Upper lobe of left lung (tissue), 6 donors: ENCODE measurements around the gene ROR2. TPM values are rescaled to one million over a fixed set of nuclear protein-coding genes. Genes with fewer than 3 reads are reported as not detected.

ENCODE experiments used
- ATAC-seq, 2 donors: fragments of 200-7000 bp; cut with Tn5 transposase; one replicate each; pipeline ENCODE4 v1.9.1; 2022; ENCODE audit warnings: mild to moderate bottlenecking in 2 of 2, moderate library complexity in 2 of 2; ENCODE audit not compliant: low FRiP score in 2 of 2
- DNase-seq, 2 donors: peaks; one replicate each; pipeline ENCODE4 v3.0.0-alpha.2; 2019 to 2020
- H3K27ac ChIP-seq, 4 donors: fragments of 200-600 bp; sonication (generic); one replicate each; pipeline ENCODE4 v1.5.1; 2016 to 2019
- H3K27me3 ChIP-seq, 4 donors: fragments of 200-600 bp; sonication (generic); one replicate each; pipeline ENCODE4 v1.5.1; 2017 to 2019
- H3K36me3 ChIP-seq, 4 donors: fragments of 200-600 bp; sonication (generic); one replicate each; pipeline ENCODE4 v1.5.1; 2016 to 2019
- H3K4me1 ChIP-seq, 4 donors: fragments of 200-600 bp; sonication (generic); one replicate each; pipeline ENCODE4 v1.5.1; 2018 to 2019
- H3K4me3 ChIP-seq, 4 donors: fragments of 200-600 bp; sonication (generic); one replicate each; pipeline ENCODE4 v1.5.1; 2017 to 2019; ENCODE audit warnings: mild to moderate bottlenecking in 2 of 4, moderate library complexity in 1 of 4
- H3K9me3 ChIP-seq, 4 donors: fragments of 200-600 bp; sonication (generic); one replicate each; pipeline ENCODE4 v1.5.1; 2018 to 2019
- CTCF ChIP-seq, 6 experiments: fragments of 450-650 bp in 4 of 6; fragments of 200-600 bp in 2 of 6; sonication (generic) in 2 of 6; IDR thresholded peaks; one replicate each; pipeline ENCODE4 v1.5.1; 2016 to 2019; ENCODE audit warnings: antibody characterized with exemption in 6 of 6
- EP300 ChIP-seq, 4 donors: sonication (generic); formaldehyde crosslinking; IDR thresholded peaks; one replicate each; pipeline ENCODE4 v1.5.1; 2017; ENCODE audit warnings: antibody characterized with exemption in 4 of 4, control low read depth in 2 of 4
- POLR2A ChIP-seq, 4 donors: fragments of 450-650 bp; IDR thresholded peaks; one replicate each; pipeline ENCODE4 v1.5.1; 2016 to 2017; ENCODE audit warnings: antibody characterized with exemption in 4 of 4, mild to moderate bottlenecking in 2 of 4
- POLR2AphosphoS5 ChIP-seq, 2 donors: sonication (generic); formaldehyde crosslinking; IDR thresholded peaks; one replicate each; pipeline ENCODE4 v1.5.1; 2017; ENCODE audit warnings: antibody characterized with exemption in 2 of 2
- whole genome bisulfite sequencing, 2 donors: methylation state at CpG; one replicate each; pipeline ENCODE4 v1.1.5; 2017 to 2018; 5-methylcytosine and 5-hydroxymethylcytosine counted together
- total RNA-seq, 6 donors: library from RNA; depleted of rRNA in 4 of 6; stranded (reverse); fragments of >200 nt in 4 of 6; gene quantifications; one replicate each; pipeline versions ENCODE4 v1.1.0 to v1.2.1, GENCODE V29; 2016 to 2021
- donor health status: DM: no; HTN: no; CAD: no; lungs with moderate emphysema.
- donor health status: DM: no; HTN: yes; CAD: no; lungs with severe emphysema.

Gene ROR2
- total RNA-seq, 6 donors from 2014 or later: 2.7 to 8.1 (median 3.4) TPM

DNA sequence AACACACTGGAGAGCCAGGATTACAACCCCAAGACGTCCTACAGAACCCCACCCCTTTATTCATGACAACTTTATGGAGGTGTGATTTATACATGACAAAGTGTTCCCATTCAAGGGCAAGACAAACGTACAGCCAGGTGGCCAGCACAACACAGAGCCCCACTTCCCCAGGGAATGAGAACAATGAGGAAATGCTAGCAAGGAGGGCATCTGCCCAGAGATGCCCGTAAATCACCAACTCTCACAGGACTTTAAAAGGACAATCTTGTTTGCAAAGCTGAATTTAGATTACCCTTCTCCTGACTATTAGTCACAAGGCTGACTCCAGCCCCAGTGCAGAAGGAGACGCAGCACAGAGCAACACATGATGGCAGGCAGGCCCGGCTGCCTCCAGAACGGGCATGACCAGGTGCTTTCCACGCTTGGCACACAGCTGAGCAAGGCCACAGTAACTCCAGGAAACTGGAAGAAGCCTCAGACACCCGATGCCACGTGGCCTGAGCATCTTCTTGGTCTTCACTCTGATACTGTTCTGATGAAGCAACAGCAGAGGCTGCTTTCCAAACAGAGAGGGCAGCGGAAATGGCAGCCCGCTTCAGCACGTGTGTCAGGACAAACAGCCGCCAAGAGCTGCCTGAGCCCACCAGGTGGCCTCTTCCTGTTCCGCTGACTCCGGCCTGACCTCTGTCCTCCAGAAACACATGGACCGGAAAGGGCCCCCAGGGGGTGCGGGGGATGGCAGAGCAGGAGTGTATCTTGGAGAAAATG is 51.4 kb downstream of the ROR2 start:
- H3K27me3 ChIP-seq: no peaks in the 10 kb centered on the region
- TF ChIP-seq POLR2A (IDR thresholded peaks at IDR 0.05) (no peak), CTCF (IDR thresholded peaks at IDR 0.05) (no peak), EP300 (IDR thresholded peaks at IDR 0.05) (no peak), POLR2AphosphoS5 (IDR thresholded peaks at IDR 0.05) (no peak)
- H3K36me3 ChIP-seq: no peaks in the 10 kb centered on the region
- ATAC-seq: no peak
- H3K4me3 ChIP-seq: no peak overlapping the region
- 45 to 59% methylated on average over 17 of the region's 17 CpGs for WGBS, 2 donors
- no peaks in the 10 kb centered on the region for H3K9me3 ChIP-seq
- peaks cover 4 to 21% (median 12%) of the 10 kb centered on the region in 4 donors for H3K4me1 ChIP-seq
- peak in 1 of 2 donors; percentile 36 for DNase-seq
- no peak overlapping the region for H3K27ac ChIP-seq

DNA sequence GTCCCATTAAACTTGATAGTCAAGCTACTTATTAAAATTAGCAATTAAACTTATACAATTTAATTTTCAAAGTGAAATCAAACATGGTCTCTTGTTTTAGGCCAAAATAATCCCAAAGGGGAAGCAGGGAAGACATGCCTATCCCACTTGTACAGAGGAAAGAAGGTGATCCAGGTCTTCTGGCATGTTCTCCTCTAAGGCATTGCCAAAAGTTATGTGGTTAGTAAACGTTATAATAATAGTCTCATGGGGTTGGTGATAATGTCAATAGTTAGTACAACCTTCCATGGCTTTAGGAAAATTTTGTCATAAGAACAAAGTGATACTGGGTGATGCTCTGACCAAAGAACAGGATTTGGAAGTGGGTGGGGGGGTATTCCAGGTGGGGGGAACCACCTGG is 52.8 kb downstream of the ROR2 start:
- no peak for ATAC-seq
- Histone ChIP-seq H3K27me3 (no peaks in the 10 kb centered on the region), H3K4me1 (peaks cover 4 to 21% (median 12%) of the 10 kb centered on the region in 4 donors), H3K36me3 (no peaks in the 10 kb centered on the region), H3K27ac (no peak overlapping the region), H3K4me3 (no peak overlapping the region), H3K9me3 (no peaks in the 10 kb centered on the region)
- 9 to 25% methylated on average over 1 of the region's 1 CpG for WGBS, 2 donors
- no peak for DNase-seq
- TF ChIP-seq POLR2A (IDR thresholded peaks at IDR 0.05) (no peak), EP300 (IDR thresholded peaks at IDR 0.05) (no peak), POLR2AphosphoS5 (IDR thresholded peaks at IDR 0.05) (no peak), CTCF (IDR thresholded peaks at IDR 0.05) (no peak)

DNA sequence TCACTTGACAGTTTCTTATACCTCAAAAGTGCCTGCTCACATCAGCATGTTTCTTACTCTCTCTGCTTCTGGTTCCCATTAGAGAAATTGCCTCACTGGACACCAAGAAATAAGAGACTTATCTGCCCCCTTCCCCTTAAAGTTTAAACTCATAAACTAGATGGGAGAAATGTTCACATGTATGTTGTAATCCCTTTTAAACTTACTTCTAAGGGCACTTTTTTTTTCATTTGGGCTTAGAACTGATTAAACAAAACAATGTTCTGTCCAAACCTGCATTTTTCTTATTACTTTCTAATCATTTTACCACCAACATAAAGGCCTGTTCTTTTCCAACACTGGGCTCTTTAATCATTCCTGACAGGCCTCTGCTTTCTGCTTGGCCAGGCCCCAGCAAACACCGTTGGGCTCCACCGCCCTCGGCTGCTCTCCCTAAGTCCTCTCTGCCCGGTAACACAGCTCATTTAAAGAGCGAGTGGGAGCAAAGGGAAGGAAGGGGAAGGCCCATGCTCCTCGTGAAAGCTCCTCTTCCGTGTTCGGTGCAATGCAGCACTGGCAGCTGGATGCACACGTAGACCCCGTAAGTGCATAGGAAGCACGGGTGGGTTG is 53.4 kb downstream of the ROR2 start:
- H3K27ac ChIP-seq: no peak overlapping the region
- DNase-seq: peak in 1 of 2 donors; percentile 32

GRCh38 chr9:91896097-91896496 is 53.9 kb downstream of the ROR2 start:
- H3K27me3 ChIP-seq: no peaks in the 10 kb centered on the region
- H3K27ac ChIP-seq: no peak overlapping the region
- no peaks in the 10 kb centered on the region for H3K9me3 ChIP-seq
- no peak for TF ChIP-seq POLR2AphosphoS5 (IDR thresholded peaks at IDR 0.05)
- TF ChIP-seq CTCF (IDR thresholded peaks at IDR 0.05): no peak
- TF ChIP-seq EP300 (IDR thresholded peaks at IDR 0.05): no peak
- no peak for TF ChIP-seq POLR2A (IDR thresholded peaks at IDR 0.05)
- H3K4me1 ChIP-seq: peaks cover 4 to 21% (median 12%) of the 10 kb centered on the region in 4 donors
- no peaks in the 10 kb centered on the region for H3K36me3 ChIP-seq
- no peak overlapping the region for H3K4me3 ChIP-seq
- ATAC-seq (no peak), DNase-seq (no peak)
- 85 to 90% methylated on average over 7 of the region's 7 CpGs for WGBS, 2 donors

More for the DNA sequence above, 53.4 kb downstream of the ROR2 start:
- TF ChIP-seq POLR2AphosphoS5 (IDR thresholded peaks at IDR 0.05): no peak
- no peak for TF ChIP-seq CTCF (IDR thresholded peaks at IDR 0.05)
- no peak for TF ChIP-seq EP300 (IDR thresholded peaks at IDR 0.05)
- TF ChIP-seq POLR2A (IDR thresholded peaks at IDR 0.05): no peak
- ATAC-seq: peak in 1 of 2 donors; percentile 55
- no peaks in the 10 kb centered on the region for H3K27me3 ChIP-seq
- 14 to 19% methylated on average over 11 of the region's 11 CpGs for WGBS, 2 donors
- H3K4me3 ChIP-seq: no peak overlapping the region
- no peaks in the 10 kb centered on the region for H3K36me3 ChIP-seq
- H3K9me3 ChIP-seq: no peaks in the 10 kb centered on the region
- H3K4me1 ChIP-seq: peaks cover 4 to 21% (median 12%) of the 10 kb centered on the region in 4 donors
